GM23248 (cell line): ENCODE data around the gene SLC6A12. TPM values are rescaled to one million over a fixed set of nuclear protein-coding genes. Genes with fewer than 3 reads are reported as not detected.

Experiments used
- DNase-seq: peaks from one replicate; pipeline ENCODE4 v3.0.0-alpha.2; 2015
- H2AFZ ChIP-seq: fragments of 200-600 bp; sonication (generic); 2 replicates; pipeline ENCODE4 v1.6.1; 2016; ENCODE audit warnings: antibody characterized with exemption
- H3F3A ChIP-seq: fragments of 200-600 bp; sonication (generic); 2 replicates; pipeline ENCODE4 v1.6.1; 2016; ENCODE audit warnings: mild to moderate bottlenecking, antibody characterized with exemption, mixed run types; ENCODE audit not compliant: insufficient read depth
- H3K27ac ChIP-seq: fragments of 200-600 bp; sonication (generic); 2 replicates; pipeline ENCODE4 v1.5.1; 2016; ENCODE audit warnings: mild to moderate bottlenecking
- H3K27me3 ChIP-seq: fragments of 200-600 bp; sonication (generic); replicated peaks from 2 replicates; pipeline ENCODE4 v1.6.1; 2016; ENCODE audit warnings: mild to moderate bottlenecking; ENCODE audit not compliant: insufficient read depth
- H3K36me3 ChIP-seq: fragments of 200-600 bp; sonication (generic); 2 replicates; pipeline ENCODE4 v1.6.1; 2016; ENCODE audit warnings: low read depth, mild to moderate bottlenecking
- H3K4me1 ChIP-seq: fragments of 200-600 bp; sonication (generic); 2 replicates; pipeline ENCODE4 v1.6.1; 2016; ENCODE audit warnings: mild to moderate bottlenecking; ENCODE audit not compliant: insufficient read depth
- H3K4me2 ChIP-seq: fragments of 200-600 bp; sonication (generic); one replicate; pipeline ENCODE4 v1.6.1; 2016; ENCODE audit warnings: mild to moderate bottlenecking; ENCODE audit not compliant: unreplicated experiment
- H3K4me3 ChIP-seq: fragments of 200-600 bp; sonication (generic); 2 replicates; pipeline ENCODE4 v1.5.1; 2016; ENCODE audit warnings: mild to moderate bottlenecking
- H3K79me2 ChIP-seq: fragments of 200-600 bp; sonication (generic); 2 replicates; pipeline ENCODE4 v1.6.1; 2016; ENCODE audit warnings: mild to moderate bottlenecking; ENCODE audit not compliant: insufficient read depth
- H3K9ac ChIP-seq: fragments of 200-600 bp; sonication (generic); 2 replicates; pipeline ENCODE4 v1.6.1; 2016; ENCODE audit warnings: mild to moderate bottlenecking
- H3K9me2 ChIP-seq: fragments of 200-600 bp; sonication (generic); 2 replicates; pipeline ENCODE4 v1.6.1; 2016; ENCODE audit warnings: mixed run types, mild to moderate bottlenecking, moderate library complexity; ENCODE audit not compliant: insufficient read depth
- H3K9me3 ChIP-seq: fragments of 200-600 bp; sonication (generic); one replicate; pipeline ENCODE4 v1.6.1; 2017; ENCODE audit warnings: low read depth
- H4K20me1 ChIP-seq: fragments of 200-600 bp; sonication (generic); 2 replicates; pipeline ENCODE4 v1.6.0; 2016; ENCODE audit not compliant: insufficient read depth
- EZH2 ChIP-seq: fragments of 200-600 bp; sonication (generic); IDR thresholded peaks from 2 replicates; pipeline ENCODE4 v1.6.1; 2018; ENCODE audit warnings: antibody characterized with exemption, mild to moderate bottlenecking; ENCODE audit not compliant: insufficient read depth, poor library complexity, severe bottlenecking
- EZH2phosphoT487 ChIP-seq: fragments of 200-600 bp; sonication (generic); IDR thresholded peaks from 2 replicates; pipeline ENCODE4 v1.6.1; 2018; ENCODE audit warnings: antibody characterized with exemption, moderate library complexity, mild to moderate bottlenecking, low read depth; ENCODE audit not compliant: insufficient read depth
- WGBS, 2 experiments: methylation state at CpG; one replicate each; pipeline ENCODE4 v1.1.6; 2015 to 2017; ENCODE audit warnings: low lambda C conversion rate in 2 of 2, low coverage in 1 of 2; ENCODE audit errors: missing lambda C conversion rate in 2 of 2; 5-methylcytosine and 5-hydroxymethylcytosine counted together
- in situ Hi-C: fragments of 300-500 bp; cut with MboI; formaldehyde crosslinking; loops from 2 replicates; pipeline ENCODE4 v1.15.0; 2020
- polyA plus RNA-seq: library from polyadenylated mRNA; unstranded; fragments of >200 nt; fragmentation: Nextera tagmentation; extraction: Ambion mirVana; gene quantifications from 2 replicates; pipeline ENCODE4 v1.2.1, GENCODE V29; 2016
- total RNA-seq: library from RNA; depleted of rRNA; stranded (reverse); fragments of >200 nt; shearing (Covaris generic); gene quantifications from 2 replicates; pipeline ENCODE4 v1.2.3, GENCODE V29; 2014

SLC6A12 gene
- total and polyA plus RNA-seq, 2 experiments from 2014 or later = not detected

DNA sequence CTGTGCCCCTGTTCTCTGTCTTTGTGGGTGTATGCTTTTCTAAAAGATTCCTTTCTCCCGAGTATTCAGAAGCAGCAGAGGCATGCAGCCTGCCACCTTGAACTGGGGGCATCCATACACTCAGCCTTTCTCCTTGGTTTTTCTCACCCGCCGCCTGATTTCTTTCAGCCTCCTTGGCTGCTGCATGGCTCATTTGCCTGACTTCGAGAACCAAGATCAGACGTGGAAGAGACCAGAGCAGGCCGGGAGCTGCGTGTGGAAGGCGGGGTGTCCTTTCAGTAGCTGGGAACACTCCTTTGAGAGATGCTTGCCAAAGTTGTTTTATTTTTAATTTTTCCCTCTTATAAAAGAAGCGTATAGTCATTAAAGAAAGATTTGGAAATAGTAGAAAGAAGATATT, 53.1 kb downstream of the SLC6A12 start:
- Histone ChIP-seq H4K20me1 (no peaks in the 10 kb centered on the region), H3K4me3 (no peak overlapping the region), H3K4me2 (no peak overlapping the region), H3K27ac (no peak overlapping the region), H3F3A (no peaks in the 10 kb centered on the region), H3K9me2 (no peaks in the 10 kb centered on the region), H2AFZ (no peak overlapping the region), H3K36me3 (no peaks in the 10 kb centered on the region), H3K79me2 (no peaks in the 10 kb centered on the region), H3K27me3 (peaks cover 26% of the 10 kb centered on the region), H3K9ac (no peak overlapping the region), H3K4me1 (no peaks in the 10 kb centered on the region), H3K9me3 (no peaks in the 10 kb centered on the region)
- in situ Hi-C loops = no loop called here
- 58 to 65% methylated on average over 9 of the region's 9 CpGs for WGBS, 2 experiments
- TF ChIP-seq EZH2phosphoT487 (no peak), EZH2 (no peak)
- DNase-seq = no peak

- Histone ChIP-seq H3K36me3 (no peaks in the 10 kb centered on the region), H3K4me3 (no peak overlapping the region), H3K4me2 (no peak overlapping the region), H3K79me2 (no peaks in the 10 kb centered on the region), H2AFZ (no peak overlapping the region), H3K27me3 (peaks cover 25% of the 10 kb centered on the region), H4K20me1 (no peaks in the 10 kb centered on the region), H3K9me3 (no peaks in the 10 kb centered on the region), H3K9ac (no peak overlapping the region), H3K9me2 (no peaks in the 10 kb centered on the region), H3K27ac (no peak overlapping the region), H3F3A (no peaks in the 10 kb centered on the region), H3K4me1 (no peaks in the 10 kb centered on the region)
- in situ Hi-C loops = no loop called here
- no peak for DNase-seq
- WGBS, 2 experiments = 55 to 59% methylated on average over 7 of the region's 7 CpGs
- TF ChIP-seq EZH2phosphoT487 = no peak
- no peak for TF ChIP-seq EZH2
Observed at GRCh38 chr12:159156-159782, 54.7 kb downstream of the SLC6A12 start.

- no peak for DNase-seq
- Histone ChIP-seq H3K27ac (no peak overlapping the region), H3K4me3 (no peak overlapping the region), H3K9ac (no peak overlapping the region), H3K36me3 (no peaks in the 10 kb centered on the region), H3F3A (no peaks in the 10 kb centered on the region), H3K9me2 (no peaks in the 10 kb centered on the region), H3K4me1 (no peaks in the 10 kb centered on the region), H3K9me3 (no peaks in the 10 kb centered on the region), H2AFZ (no peak overlapping the region), H3K79me2 (no peaks in the 10 kb centered on the region), H3K27me3 (peaks cover 26% of the 10 kb centered on the region), H3K4me2 (no peak overlapping the region), H4K20me1 (no peaks in the 10 kb centered on the region)
- 72% methylated on average over 12 of the region's 12 CpGs for WGBS, 2 experiments
- TF ChIP-seq EZH2 = no peak
- TF ChIP-seq EZH2phosphoT487 = no peak
- in situ Hi-C loops = no loop called here
Observed at GRCh38 chr12:157644-158043, 56.3 kb downstream of the SLC6A12 start.

- Histone ChIP-seq H3K9me2 (no peaks in the 10 kb centered on the region), H3K4me1 (no peaks in the 10 kb centered on the region), H2AFZ (no peak overlapping the region), H3K9me3 (no peaks in the 10 kb centered on the region), H3K79me2 (no peaks in the 10 kb centered on the region), H3K4me2 (no peak overlapping the region), H3K27me3 (peaks cover 29% of the 10 kb centered on the region; the same call in 1 of the 2 replicates), H3K9ac (no peak overlapping the region), H3K4me3 (no peak overlapping the region), H3F3A (no peaks in the 10 kb centered on the region), H3K36me3 (no peaks in the 10 kb centered on the region), H3K27ac (no peak overlapping the region), H4K20me1 (no peaks in the 10 kb centered on the region)
- 60 to 61% methylated on average over 13 of the region's 13 CpGs for WGBS, 2 experiments
- DNase-seq = no peak
- in situ Hi-C loops = no loop called here
- no peak for TF ChIP-seq EZH2
- TF ChIP-seq EZH2phosphoT487 = no peak
Observed at GRCh38 chr12:156945-157344, 57.0 kb downstream of the SLC6A12 start.
